Measurements from ENCODE around the gene CRABP1. TPM values are rescaled to one million over a fixed set of nuclear protein-coding genes. Genes with fewer than 3 reads are reported as not detected.

The CRABP1 gene
- total and polyA plus RNA-seq, 10 of the 15 experiments (the other 5 are each of a cell fraction or from before 2014, with no cell fraction given), result 0.21 to 0.41 TPM; not detected in 8

- TF ChIP-seq REST (IDR thresholded peaks at IDR 0.05; ENCODE audit: low read depth, low read length), result no peak
Measured at GRCh38 chr15:78394981-78395616, 54.9 kb downstream of the CRABP1 start (continued).

DNA sequence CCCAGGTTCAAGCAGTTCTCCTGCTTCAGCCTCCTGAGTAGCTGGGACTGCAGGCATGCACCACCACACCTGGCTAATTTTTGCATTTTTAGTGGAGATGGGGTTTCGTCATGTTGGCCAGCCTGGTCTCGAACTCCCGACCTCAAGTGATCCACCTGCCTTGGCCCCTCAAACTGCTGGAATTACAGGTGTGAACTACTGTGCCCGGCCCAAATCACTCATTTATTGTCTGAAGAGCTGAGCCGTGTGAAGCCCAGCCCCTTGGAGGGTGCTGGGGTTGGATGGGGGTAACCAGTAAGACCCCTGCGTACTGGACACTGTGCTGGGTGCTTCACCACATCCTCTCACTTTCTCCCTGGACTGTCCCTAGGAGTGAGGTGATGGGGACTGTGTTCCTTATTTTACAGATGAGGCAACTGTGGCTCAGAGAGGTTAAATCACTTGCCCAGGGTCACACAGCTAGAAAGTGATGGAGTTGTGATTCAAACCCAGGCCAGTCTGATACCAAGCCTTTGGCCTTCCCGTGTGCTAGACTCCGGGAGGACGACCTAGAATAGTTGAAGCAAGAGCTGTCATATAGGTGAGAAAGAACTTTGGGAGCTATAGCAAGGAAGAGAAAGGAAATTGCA is 56.1 kb downstream of the CRABP1 start:
- SMC1A ChIA-PET (ENCODE audit: uncharacterized antibody, unreplicated experiment), result no interaction called here
- CTCF ChIA-PET, result interaction anchor here (0.6 to 1.7 kb wide), 4 partner anchors 12 to 143 kb away, joined by 3 to 7 read pairs (median 4); no protein-coding TSS in a partner anchor
- BruUV-seq (replicated peaks), result no TSS peak
- ATAC-seq, result no peak
- Histone ChIP-seq H3K4me1 (ENCODE audit: control insufficient read depth, insufficient read depth, low read length) (no peaks in the 10 kb centered on the region), H3K79me2 (ENCODE audit: control insufficient read depth, insufficient read depth, low read length) (no peaks in the 10 kb centered on the region), H3K27me3 (replicated peaks in 1 of 2; ENCODE audit: control insufficient read depth in 2 of 2, insufficient read depth in 2 of 2, low read length in 1 of 2) (no peaks in the 10 kb centered on the region), H3K36me3 (ENCODE audit: control insufficient read depth in 2 of 2, insufficient read depth in 2 of 2, low read length in 1 of 2) (no peaks in the 10 kb centered on the region), H3K9ac (ENCODE audit: control insufficient read depth, insufficient read depth, low read length) (no peak overlapping the region), H4K20me1 (ENCODE audit: control insufficient read depth, insufficient read depth) (no peaks in the 10 kb centered on the region), H3K9me3 (replicated peaks; ENCODE audit: control insufficient read depth, insufficient read depth, low read length) (no peaks in the 10 kb centered on the region), H3K4me2 (ENCODE audit: control insufficient read depth, insufficient read depth) (no peak overlapping the region), H2AFZ (ENCODE audit: control insufficient read depth, low read depth, low read length) (no peak overlapping the region), H3K4me3 (no peak overlapping the region), H3K27ac (ENCODE audit: control insufficient read depth, insufficient read depth) (no peak overlapping the region)
- no peak for FAIRE-seq
- RAD21 ChIA-PET (ENCODE audit: unreplicated experiment), result no interaction called here
- intact Hi-C loops (cut with micrococcal nuclease; ENCODE audit: unreplicated experiment), result no loop called here
- TF ChIP-seq KAT2A (conservative IDR thresholded peaks at IDR 0.05; ENCODE audit: control insufficient read depth, low read depth, low read length) (no peak), WRNIP1 (IDR thresholded peaks at IDR 0.05; ENCODE audit: borderline replicate concordance, low read depth, low read length) (no peak), E2F8 (IDR thresholded peaks at IDR 0.05; ENCODE audit: low read depth, partially characterized antibody) (no peak), NFYA (IDR thresholded peaks at IDR 0.05; ENCODE audit: borderline replicate concordance, low read depth, low read length) (no peak), CHD4 (IDR thresholded peaks at IDR 0.05) (no peak), GATAD2B (conservative IDR thresholded peaks at IDR 0.05; ENCODE audit: low read depth) (no peak), SKIL (IDR thresholded peaks at IDR 0.05; ENCODE audit: low read depth, poor library complexity, severe bottlenecking) (no peak), ZNF274 (IDR thresholded peaks at IDR 0.05; ENCODE audit: insufficient read depth, insufficient read length) (no peak), SMARCA5 (IDR thresholded peaks at IDR 0.05) (no peak)
- TF ChIP-seq, protein P1, sequence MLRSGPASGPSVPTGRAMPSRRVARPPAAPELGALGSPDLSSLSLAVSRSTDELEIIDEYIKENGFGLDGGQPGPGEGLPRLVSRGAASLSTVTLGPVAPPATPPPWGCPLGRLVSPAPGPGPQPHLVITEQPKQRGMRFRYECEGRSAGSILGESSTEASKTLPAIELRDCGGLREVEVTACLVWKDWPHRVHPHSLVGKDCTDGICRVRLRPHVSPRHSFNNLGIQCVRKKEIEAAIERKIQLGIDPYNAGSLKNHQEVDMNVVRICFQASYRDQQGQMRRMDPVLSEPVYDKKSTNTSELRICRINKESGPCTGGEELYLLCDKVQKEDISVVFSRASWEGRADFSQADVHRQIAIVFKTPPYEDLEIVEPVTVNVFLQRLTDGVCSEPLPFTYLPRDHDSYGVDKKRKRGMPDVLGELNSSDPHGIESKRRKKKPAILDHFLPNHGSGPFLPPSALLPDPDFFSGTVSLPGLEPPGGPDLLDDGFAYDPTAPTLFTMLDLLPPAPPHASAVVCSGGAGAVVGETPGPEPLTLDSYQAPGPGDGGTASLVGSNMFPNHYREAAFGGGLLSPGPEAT (IDR thresholded peaks at IDR 0.05; ENCODE audit: low read depth), result no peak
- in situ Hi-C loops (cut with MboI), result no loop called here
- POLR2A ChIA-PET, result no interaction called here
- no peak for DNase-seq (ENCODE audit: low read depth, low spot score)
- 26% methylated on average over 9 of the region's 9 CpGs for WGBS (ENCODE audit: insufficient coverage, insufficient replicate concordance, low lambda C conversion rate, missing lambda C conversion rate)

Measured in GM12878 (cell line).